Activated CD8-positive, alpha-beta T cell treated with anti-CD3 and anti-CD28 coated beads for 36 hours (primary cell): ENCODE results near the gene MVK. TPM values are rescaled to one million over a fixed set of nuclear protein-coding genes. Genes with fewer than 3 reads are reported as not detected.

Experiments
- ATAC-seq: fragments of 200-7000 bp; cut with Tn5 transposase; one replicate; pipeline ENCODE4 v1.10.0; 2021; ENCODE audit warnings: mild to moderate bottlenecking, moderate library complexity
- CTCF ChIA-PET: fragments of 350-600 bp; sonication (Branson Sonifier 250); formaldehyde crosslinking; loops from one replicate; lab custom pipeline; 2021; ENCODE audit warnings: antibody characterized with exemption; lab: Charles Lee
- POLR2A ChIA-PET: fragments of 350-600 bp; sonication (Branson Sonifier 250); formaldehyde crosslinking; loops from one replicate; lab custom pipeline; 2021; ENCODE audit warnings: antibody characterized with exemption; lab: Charles Lee
- DNase-seq: peaks from one replicate; pipeline ENCODE4 v3.0.0-alpha.2; 2020
- H3K27ac Mint-ChIP-seq: one replicate; pipeline ENCODE4 v1.8.0; 2021; ENCODE audit warnings: mild to moderate bottlenecking, mixed read lengths
- H3K27me3 Mint-ChIP-seq: one replicate; pipeline ENCODE4 v1.8.0; 2021; ENCODE audit warnings: mixed read lengths
- H3K36me3 Mint-ChIP-seq: one replicate; pipeline ENCODE4 v1.8.0; 2021; ENCODE audit warnings: low read depth, mixed read lengths
- H3K4me1 Mint-ChIP-seq: one replicate; pipeline ENCODE4 v1.8.0; 2021; ENCODE audit warnings: low read depth, mixed read lengths
- H3K4me3 Mint-ChIP-seq: one replicate; pipeline ENCODE4 v1.8.0; 2021; ENCODE audit warnings: mild to moderate bottlenecking, moderate library complexity, mixed read lengths
- H3K9me3 Mint-ChIP-seq: one replicate; pipeline ENCODE4 v1.8.0; 2021; ENCODE audit warnings: mixed read lengths
- intact Hi-C: fragments of 100-400 bp; cut with micrococcal nuclease; formaldehyde crosslinking; loops from one replicate; pipeline ENCODE4 v1.10.0; 2022
- total RNA-seq, 2 experiments: library from RNA; stranded (reverse); gene quantifications; one replicate each; pipeline ENCODE4 v1.2.3, GENCODE V29; 2021
- TF ChIP-seq, protein P1 (sequence below): fragments of 200-600 bp; IDR thresholded peaks from one replicate; pipeline ENCODE4 v1.8.0; 2022; ENCODE audit warnings: antibody characterized with exemption, mild to moderate bottlenecking

MVK gene
- total RNA-seq, 2 experiments from 2014 or later = 16.2 to 19.8 TPM

DNA sequence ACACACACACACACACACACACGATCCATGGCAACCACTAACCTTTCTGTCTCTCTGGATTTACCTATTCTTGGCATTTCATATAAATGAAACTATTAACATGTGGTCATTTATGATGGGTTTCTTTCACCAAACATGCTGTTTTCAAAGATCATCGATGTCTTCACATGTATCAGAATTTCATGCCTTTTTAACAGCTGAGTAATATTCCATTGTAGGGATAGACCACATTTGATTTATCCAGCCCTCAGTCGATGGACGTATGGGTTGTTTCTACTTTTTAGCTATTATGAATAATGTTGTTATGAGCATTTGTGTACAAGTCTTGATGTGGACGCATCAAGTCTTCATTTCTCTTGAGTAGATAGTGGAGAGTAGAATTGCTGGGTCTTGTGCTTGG is 56.5 kb downstream of the MVK start:
- intact Hi-C loops = no loop called here
- TF ChIP-seq, protein P1, sequence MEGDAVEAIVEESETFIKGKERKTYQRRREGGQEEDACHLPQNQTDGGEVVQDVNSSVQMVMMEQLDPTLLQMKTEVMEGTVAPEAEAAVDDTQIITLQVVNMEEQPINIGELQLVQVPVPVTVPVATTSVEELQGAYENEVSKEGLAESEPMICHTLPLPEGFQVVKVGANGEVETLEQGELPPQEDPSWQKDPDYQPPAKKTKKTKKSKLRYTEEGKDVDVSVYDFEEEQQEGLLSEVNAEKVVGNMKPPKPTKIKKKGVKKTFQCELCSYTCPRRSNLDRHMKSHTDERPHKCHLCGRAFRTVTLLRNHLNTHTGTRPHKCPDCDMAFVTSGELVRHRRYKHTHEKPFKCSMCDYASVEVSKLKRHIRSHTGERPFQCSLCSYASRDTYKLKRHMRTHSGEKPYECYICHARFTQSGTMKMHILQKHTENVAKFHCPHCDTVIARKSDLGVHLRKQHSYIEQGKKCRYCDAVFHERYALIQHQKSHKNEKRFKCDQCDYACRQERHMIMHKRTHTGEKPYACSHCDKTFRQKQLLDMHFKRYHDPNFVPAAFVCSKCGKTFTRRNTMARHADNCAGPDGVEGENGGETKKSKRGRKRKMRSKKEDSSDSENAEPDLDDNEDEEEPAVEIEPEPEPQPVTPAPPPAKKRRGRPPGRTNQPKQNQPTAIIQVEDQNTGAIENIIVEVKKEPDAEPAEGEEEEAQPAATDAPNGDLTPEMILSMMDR = no peak
- H3K4me3 Mint-ChIP-seq = no peak overlapping the region
- H3K27ac Mint-ChIP-seq = no peak overlapping the region
- ATAC-seq = no peak
- no peaks in the 10 kb centered on the region for H3K36me3 Mint-ChIP-seq
- no peaks in the 10 kb centered on the region for H3K9me3 Mint-ChIP-seq
- peaks cover 18% of the 10 kb centered on the region for H3K27me3 Mint-ChIP-seq
- DNase-seq = no peak
- ChIA-PET POLR2A (no interaction called here), CTCF (no interaction called here)
- no peaks in the 10 kb centered on the region for H3K4me1 Mint-ChIP-seq

DNA sequence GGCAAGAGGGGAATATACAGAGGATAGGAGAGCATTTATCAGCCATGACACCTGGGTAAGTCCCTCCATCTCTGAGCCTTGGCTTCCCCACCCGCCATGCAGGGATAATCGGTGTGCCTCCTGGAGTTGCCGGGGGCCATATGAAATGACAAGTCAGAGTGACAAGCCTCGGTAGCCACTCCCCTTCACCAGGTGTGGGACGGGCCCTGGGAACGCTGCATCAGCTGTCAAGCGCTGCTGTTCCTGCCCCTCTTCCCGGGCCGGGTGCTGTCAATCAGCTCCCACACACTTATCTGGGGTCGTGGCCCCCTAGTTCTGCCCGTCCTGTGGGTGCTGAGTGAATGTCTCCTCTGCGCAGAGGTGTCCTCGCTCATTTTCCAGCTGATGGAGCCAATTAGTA is 57.2 kb downstream of the MVK start:
- CTCF ChIA-PET = no interaction called here
- no peaks in the 10 kb centered on the region for H3K9me3 Mint-ChIP-seq

DNA sequence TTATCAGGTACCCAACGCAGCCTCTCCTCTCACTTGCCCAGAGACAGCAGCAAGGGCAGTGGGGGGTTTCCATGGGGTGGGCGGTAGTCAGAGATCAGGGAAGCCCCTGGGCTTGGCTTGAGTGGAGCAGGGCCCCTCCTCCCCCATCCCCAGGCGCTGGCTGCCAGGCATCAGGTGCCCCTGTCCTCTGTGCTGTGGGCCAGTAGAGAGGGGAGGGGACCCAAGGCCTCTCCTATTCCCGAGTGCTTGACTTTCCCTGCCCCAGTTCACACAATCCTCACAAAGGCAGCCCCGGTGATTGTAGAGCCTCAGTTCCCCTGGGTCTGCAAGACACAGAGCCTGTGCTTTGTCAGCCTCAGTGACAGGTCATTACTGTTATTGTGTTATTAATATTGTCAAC is 57.7 kb downstream of the MVK start:
- H3K27me3 Mint-ChIP-seq = peaks cover 17% of the 10 kb centered on the region
- no peak for DNase-seq
- TF ChIP-seq, protein P1 = no peak
- intact Hi-C loops = no loop called here
- no peaks in the 10 kb centered on the region for H3K36me3 Mint-ChIP-seq
- H3K27ac Mint-ChIP-seq = no peak overlapping the region
- no peak overlapping the region for H3K4me3 Mint-ChIP-seq
- H3K4me1 Mint-ChIP-seq = no peaks in the 10 kb centered on the region
- no peak for ATAC-seq
- ChIA-PET POLR2A (no interaction called here), CTCF (no interaction called here)
- H3K9me3 Mint-ChIP-seq = no peaks in the 10 kb centered on the region

More for the DNA sequence above, 57.2 kb downstream of the MVK start:
- H3K4me1 Mint-ChIP-seq = no peaks in the 10 kb centered on the region
- H3K36me3 Mint-ChIP-seq = no peaks in the 10 kb centered on the region
- TF ChIP-seq, protein P1 = no peak
- no peak overlapping the region for H3K4me3 Mint-ChIP-seq
- intact Hi-C loops = no loop called here
- no peak for DNase-seq
- no peak for ATAC-seq
- POLR2A ChIA-PET = no interaction called here
- H3K27ac Mint-ChIP-seq = no peak overlapping the region
- peaks cover 17% of the 10 kb centered on the region for H3K27me3 Mint-ChIP-seq

DNA sequence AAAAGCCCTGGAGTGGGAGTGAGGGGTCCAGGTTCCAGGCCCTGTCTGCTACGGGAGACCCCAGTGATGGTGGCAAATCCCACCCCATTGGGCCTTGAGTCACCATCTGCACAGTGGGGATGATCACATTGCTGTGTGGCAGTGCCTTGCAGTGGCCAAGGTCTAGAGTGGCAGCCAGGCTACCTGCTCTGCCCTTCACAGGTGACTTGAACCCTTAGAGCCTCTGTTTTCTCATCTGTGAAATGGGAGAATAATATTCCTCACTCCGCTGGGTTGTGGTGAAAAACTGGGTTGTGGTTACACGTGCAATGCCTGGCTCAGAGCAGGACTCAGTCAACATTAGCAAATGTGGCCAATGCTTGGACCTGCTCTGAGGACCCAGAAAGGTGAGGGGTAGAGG is 58.2 kb downstream of the MVK start:
- TF ChIP-seq, protein P1 = no peak
- DNase-seq = no peak
- Mint-ChIP-seq H3K4me3 (no peak overlapping the region), H3K4me1 (no peaks in the 10 kb centered on the region), H3K27me3 (peaks cover 17% of the 10 kb centered on the region), H3K27ac (no peak overlapping the region), H3K36me3 (no peaks in the 10 kb centered on the region), H3K9me3 (no peaks in the 10 kb centered on the region)
- intact Hi-C loops = no loop called here
- no peak for ATAC-seq
- POLR2A ChIA-PET = no interaction called here
- CTCF ChIA-PET = no interaction called here

DNA sequence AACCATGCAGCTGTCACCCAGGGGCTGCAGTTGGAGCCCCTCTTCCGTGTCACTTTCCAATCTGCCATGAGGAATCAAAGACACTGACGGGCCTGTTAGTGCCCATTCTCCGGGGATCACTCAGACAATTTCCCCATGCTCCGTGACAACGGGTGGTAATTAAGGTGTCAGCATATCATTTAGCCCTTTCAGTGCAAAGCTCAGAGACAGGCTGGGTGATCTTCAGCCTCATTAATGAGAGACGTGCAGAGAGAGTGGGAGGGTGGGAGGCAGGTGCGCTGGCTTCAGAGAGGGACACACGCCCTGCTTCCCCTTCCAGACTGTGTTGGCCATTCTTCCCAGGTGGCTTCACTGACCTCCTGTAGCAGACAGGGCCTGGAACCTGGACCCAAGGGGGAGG is 58.7 kb downstream of the MVK start:
- ChIA-PET POLR2A (no interaction called here), CTCF (no interaction called here)
- ATAC-seq (no peak), DNase-seq (no peak)
- Mint-ChIP-seq H3K27me3 (peaks cover 15% of the 10 kb centered on the region), H3K4me1 (no peaks in the 10 kb centered on the region), H3K9me3 (no peaks in the 10 kb centered on the region), H3K36me3 (no peaks in the 10 kb centered on the region), H3K4me3 (no peak overlapping the region), H3K27ac (no peak overlapping the region)
- TF ChIP-seq, protein P1 = no peak
- intact Hi-C loops = no loop called here
